Stimulated activated CD4-positive, alpha-beta T cell treated with anti-CD3 and anti-CD28 coated beads, TNF-alpha, amount 100 ng/mL, for 24 hours (primary cell): ENCODE measurements around the gene TSHR.

Experiments
- DNase-seq, 3 experiments: peaks; one replicate each; pipeline ENCODE4 v3.0.0-alpha.2; 2020; ENCODE audit warnings: low read depth in 3 of 3

Gene TSHR

GRCh38 chr14:81137316-81137715, 181.9 kb downstream of the TSHR start:
- no peak for DNase-seq

- DNase-seq, result no peak
Measured at GRCh38 chr14:81138429-81138828, 183.0 kb downstream of the TSHR start.

DNA sequence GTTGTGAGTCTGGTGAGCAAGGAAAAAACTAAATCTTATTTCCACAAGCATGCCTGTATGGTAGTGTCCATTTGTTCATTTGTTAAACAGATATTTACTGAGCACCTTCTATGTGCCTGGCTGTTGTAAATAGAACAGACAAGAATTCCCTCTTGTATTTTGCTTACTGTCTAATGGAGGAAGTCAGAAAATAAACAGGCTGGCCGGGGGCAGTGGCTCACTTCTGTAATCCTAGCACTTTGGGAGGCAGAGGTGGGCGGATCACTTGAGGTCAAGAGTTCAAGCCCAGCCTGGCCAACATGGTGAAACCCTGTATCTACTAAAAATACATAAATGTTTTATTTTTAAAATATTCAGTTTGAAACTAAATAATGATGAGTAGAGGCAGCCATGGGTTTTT, 186.0 kb downstream of the TSHR start:
- no peak for DNase-seq

GRCh38 chr14:81143793-81144192, 188.4 kb downstream of the TSHR start:
- DNase-seq, result no peak

DNA sequence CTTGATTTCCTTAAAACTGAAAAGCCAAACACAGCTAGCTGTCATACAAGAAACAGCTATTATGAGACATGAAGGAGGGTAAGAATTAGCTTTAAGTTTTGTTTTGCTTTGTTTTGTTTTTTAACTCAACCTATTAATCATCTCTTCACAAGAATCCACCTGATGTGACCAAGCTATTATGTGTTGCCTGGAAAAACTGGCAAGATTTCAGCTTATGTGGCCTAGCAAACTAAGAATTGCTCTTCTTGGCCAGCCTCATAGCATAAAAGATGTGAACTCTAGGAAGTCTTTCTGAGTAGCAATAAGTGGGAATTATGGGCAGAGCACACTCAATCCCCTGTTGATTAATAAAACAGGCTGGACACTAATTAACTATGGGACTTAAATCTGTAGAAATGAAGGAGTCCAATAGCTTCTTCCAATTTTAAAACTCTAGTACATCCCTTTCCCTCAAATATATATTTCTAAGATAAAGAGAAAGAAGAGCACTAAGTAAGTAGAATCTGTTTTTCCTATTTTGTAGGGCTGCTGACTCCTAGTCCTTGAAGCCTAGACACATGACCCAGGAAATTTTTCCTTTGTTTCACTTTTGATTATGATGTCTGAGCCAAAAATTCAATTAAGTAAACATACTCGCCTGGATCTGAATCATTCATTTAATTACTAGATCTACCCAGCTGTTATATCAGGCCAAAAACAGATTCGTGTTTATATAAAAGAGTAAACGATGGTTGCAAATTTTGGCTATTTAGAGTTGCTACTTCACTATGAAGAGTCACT, 189.6 kb downstream of the TSHR start:
- no peak for DNase-seq

DNA sequence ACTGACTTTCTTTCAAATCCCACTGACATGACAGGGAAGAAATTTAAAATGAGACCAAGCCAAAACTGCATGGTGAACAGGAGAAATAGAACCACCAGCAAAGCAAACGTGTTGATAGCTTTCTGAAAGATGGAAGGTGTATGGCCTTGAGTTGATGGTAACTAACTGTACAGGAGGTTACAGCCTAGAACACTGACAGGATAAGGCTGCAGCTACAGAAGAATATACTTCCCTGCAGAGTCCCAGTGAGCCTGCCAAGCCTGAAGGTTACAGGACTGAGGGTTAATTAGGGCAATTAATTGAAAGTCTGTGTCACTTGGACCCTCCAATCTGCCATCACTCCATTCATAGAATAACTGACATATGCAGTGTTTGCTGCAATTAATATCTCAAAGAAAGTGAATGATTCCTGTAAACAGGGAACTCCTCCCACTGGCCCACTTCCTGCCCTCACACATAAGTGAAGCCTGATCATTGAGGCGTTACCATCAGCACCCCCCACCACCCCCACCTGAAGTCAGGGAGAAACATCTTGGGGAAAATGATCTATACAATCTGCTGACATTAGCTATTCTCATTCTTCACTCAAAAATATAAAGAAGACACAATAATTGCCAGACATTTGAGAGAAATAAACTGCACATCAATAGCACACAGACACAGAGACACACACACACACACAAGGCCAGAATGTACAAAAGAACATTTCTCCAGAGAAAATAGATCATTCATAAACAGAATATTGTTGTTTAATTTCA, 191.9 kb downstream of the TSHR start:
- DNase-seq, result no peak

DNA sequence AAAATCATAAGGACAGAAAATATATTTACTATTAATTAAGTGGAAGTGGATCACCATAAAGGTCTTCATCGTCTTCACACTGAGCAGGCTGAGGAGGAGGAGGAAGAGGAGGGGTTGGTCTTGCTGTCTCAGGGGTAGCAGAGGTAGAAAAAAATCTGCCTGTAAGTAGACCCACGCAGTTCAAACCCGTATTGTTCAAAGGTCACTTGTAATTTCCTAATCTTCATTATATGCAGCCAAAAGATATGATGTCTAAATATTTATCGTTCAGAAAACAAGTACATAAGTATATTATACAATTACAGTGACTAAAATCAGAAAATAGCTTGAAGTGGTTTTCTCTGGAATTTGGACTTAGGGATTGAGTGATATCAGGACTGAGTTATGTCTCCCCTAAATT, 193.2 kb downstream of the TSHR start:
- no peak for DNase-seq

DNA sequence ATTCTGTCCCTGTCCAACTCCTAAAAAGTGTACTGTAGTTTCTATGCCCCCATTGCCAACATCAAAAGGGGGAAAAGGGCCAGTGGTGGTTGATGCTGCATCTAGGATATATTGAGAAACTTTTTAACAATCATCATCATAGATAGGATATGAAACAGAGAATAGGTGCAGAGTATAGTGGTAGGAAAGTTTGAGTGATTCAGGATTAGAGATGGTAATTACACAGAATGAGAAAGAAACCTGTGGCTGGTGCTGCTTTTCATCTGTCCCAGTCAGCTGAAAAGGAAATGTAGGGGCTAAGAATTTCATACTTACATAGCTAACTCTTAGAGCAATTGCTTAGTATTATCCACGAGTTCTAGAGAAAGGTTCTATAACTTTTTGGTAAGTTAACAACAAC, 197.8 kb downstream of the TSHR start:
- no peak for DNase-seq

- no peak for DNase-seq
Measured at GRCh38 chr14:81157431-81157830, 202.0 kb downstream of the TSHR start.

- DNase-seq, result no peak
Measured at GRCh38 chr14:81161088-81161487, 205.7 kb downstream of the TSHR start.

- no peak for DNase-seq
Measured at GRCh38 chr14:81161749-81162148, 206.3 kb downstream of the TSHR start.

DNA sequence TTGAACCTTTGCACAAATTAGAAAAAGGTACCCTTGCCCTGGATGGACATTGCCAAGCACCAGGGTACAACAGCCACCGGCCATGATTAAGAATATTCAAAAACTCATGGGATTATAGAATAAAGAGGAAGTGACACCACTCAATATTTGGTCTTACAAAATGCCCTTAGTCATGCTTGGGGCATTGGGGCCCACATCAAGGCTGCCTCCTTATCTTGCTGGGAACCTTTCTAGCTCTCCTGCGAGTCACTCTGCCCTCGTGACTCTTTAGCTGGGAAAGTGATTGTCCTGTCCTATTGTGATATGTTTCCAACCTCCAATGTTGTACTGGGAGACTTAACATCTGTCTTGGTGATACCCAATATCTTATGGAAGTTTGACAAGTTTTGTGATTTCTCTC, 207.5 kb downstream of the TSHR start:
- no peak for DNase-seq

DNA sequence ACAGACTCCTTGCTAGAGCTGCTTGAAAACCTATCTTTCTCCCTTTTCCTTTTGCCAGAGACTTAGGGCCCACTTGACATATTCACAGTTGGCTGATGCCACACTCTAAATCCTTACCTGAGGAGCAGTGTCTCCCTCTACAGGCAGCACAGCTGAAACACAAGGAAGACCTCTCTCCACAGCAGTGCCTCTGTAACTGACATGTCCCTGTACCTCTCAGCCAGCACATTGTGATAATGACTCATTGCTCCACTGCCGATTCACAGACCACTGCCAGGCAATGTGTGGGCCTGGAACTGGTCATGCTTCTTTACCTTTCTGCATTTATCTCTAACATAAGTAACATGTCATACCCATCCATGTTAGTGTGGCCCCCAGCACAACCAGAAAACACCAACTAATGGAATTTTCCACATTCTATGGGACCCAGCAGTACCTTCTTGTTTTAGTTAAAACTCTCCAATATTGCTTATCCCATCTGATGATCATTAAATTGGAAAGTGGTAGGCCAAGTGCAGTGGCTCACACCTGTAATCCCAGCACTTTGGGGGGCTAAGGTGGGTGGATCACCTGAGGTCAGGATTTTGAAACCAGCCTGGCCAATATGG, 208.8 kb downstream of the TSHR start:
- DNase-seq, result peak; percentile 23 to 55 (median 34)

DNA sequence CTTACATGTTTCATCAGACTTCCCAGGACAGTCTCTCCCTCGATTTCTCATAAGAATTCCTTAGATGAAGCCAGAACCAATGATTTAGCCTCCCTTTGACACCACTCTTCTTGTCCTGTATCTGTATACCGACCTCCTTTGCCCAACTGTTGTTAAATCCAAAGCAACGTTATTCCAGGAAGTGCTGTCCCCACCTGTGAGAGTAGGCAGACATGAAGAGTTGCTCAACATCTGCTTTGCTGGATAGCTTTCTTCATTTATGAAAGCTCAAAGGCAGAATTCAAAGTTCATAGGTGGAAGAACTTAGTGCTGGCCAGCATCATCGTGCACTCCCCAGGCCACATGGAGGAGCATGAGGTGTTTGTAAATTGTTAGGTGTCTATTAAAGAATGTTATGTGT, 209.8 kb downstream of the TSHR start:
- no peak for DNase-seq

DNA sequence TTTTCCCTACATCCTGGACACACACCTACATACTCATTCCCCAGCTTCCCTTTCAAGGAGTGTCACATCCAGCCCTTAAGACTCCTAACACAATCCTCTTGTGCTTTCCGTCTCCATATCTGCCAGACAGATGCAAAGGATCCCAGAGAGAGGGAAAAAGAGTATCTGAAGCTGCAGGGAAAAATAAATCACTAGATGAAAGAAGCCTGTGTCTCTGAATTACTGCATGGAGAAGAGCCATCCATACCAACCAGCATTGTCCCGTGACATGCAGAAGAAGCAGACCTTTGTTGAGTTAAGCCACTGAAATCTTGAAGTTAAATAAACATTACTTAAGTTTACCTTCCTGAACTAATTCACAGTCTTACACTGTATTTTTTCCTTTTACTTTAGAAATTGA, 210.7 kb downstream of the TSHR start:
- DNase-seq, result no peak

DNA sequence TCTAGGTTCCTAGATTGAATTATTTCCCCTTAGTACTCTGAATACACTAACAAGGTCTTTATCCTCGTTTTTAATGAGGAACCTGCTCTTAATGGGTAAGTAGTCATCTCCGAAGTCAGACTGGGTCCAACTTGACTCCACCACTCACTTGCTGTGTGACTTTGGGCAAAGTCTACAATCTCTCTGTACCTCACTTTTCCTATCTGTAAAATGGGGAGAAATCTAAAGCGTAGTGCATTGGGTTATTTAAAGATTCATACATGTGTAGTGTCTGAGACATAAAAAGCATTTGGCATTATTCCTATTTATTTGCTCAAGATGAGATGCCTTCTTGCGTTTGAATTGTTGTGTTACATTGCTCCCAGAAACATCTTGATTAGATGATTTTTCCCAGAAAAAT, 213.8 kb downstream of the TSHR start:
- no peak for DNase-seq

GRCh38 chr14:81169711-81170103, 214.3 kb downstream of the TSHR start:
- DNase-seq, result no peak

DNA sequence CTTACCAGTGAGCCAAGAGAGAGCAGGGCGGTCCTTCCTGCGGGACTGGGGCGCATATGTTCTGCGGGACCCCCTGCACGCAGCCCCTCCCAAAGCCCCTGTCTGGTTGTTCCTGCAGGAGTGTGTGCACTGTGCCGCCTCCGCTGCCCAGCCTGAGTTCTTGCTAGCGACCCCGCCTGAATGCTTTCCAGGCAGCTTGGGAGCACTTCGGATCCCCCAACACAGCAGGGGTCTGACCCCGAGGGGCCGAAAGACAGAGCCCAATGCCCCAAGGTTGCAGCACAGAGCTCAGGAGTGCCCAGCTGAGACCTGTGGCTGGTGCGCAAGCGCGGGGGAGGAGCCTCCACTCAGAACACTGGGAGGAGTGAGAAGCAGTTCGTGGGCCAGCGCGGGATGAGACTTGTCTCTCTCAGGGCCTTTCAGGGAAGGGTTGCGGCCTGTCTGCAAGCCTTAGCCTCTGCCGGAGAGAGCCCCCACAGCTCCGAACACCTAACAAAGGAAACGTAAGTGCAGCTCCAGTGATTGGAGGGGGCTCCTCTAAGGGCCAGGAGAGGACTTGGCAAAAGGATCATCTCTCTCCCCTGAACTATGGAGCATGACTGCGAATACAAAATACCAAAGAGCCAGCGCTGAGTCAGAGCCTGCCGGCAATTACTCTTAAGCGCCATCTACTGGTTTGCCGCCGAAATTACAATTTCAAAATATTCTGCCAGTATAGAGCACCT, 214.8 kb downstream of the TSHR start:
- peak; percentile 79 to 88 (median 84) for DNase-seq

- DNase-seq, result no peak
Measured at GRCh38 chr14:81170829-81171195, 215.4 kb downstream of the TSHR start.

GRCh38 chr14:81172353-81172752, 216.9 kb downstream of the TSHR start:
- no peak for DNase-seq

GRCh38 chr14:81172881-81173280, 217.5 kb downstream of the TSHR start:
- no peak for DNase-seq

GRCh38 chr14:81176241-81176640, 220.8 kb downstream of the TSHR start:
- no peak for DNase-seq
